Right kidney (tissue), 1 donor: Measurements from ENCODE around the gene FOS.

Experiments used
- DNase-seq: peaks from one replicate; pipeline ENCODE4 v3.0.0-alpha.2; 2016

The FOS gene

GRCh38 chr14:75315144-75315543 is 36.5 kb downstream of the FOS start:
- no peak for DNase-seq

- DNase-seq, result no peak
Observed at GRCh38 chr14:75317148-75317547, 38.5 kb downstream of the FOS start.

- DNase-seq, result no peak
Observed at GRCh38 chr14:75318353-75318752, 39.7 kb downstream of the FOS start.

- no peak for DNase-seq
Observed at GRCh38 chr14:75319021-75319420, 40.4 kb downstream of the FOS start.

DNA sequence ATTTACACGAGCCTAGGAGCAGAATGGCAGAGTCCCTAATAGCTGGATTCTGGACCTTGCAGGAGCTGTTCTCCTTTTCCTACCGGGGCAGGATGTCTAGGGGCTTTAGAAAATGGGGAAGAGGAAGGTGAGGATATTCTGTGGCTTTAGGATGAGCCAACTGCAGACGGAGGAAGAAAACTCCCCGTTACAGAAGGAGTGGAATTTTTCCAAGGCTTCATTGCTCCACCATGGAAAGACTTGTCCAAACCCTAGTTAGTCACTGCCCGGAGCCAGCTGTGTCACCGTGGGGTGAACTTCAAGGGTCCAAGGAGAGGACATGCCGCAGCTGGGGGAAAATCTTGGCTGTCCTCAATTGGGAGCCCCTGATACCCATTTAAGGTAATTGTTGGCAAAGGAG is 41.6 kb downstream of the FOS start:
- DNase-seq, result no peak

GRCh38 chr14:75322746-75323145 is 44.1 kb downstream of the FOS start:
- DNase-seq, result no peak

DNA sequence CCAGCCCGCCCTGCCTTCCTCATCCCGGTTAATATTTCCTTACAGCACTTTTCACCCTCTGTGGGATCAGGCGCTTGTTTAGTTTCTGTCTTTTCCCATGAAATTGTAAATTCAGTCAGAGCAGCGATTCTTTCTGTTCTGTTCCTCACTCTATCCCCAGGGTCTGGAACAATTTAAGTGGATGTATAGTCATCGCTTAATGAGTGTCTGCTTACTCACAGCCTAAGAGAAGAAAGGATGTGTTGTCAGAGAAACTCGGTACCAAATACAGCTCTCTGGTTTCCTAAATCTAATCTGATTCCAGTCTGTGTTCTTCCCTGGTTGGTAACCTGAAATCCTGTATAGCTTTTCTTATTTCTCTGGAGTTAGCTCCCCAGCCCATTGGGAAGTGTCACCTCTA is 44.9 kb downstream of the FOS start:
- DNase-seq, result no peak

- no peak for DNase-seq
Observed at GRCh38 chr14:75328558-75329155, 50.0 kb downstream of the FOS start.

DNA sequence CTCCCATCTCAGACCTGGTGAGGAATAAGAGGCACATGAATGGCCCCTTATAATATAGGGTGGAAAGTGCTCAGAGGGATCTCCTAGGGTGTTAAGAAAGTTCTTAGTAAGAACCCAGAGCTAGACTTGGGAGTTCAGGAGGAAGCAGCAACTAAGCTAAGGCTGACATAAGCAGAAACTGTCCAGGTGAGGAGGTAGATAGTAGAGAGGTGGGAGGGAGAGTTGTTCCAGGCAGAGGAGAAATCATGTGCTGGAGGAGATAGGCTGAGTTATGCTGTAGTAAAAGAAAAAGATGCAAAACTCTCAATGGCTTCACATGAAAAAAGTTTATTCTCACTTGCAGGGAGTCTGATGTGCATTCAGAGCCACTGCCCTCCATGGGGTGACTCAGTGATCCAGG is 50.7 kb downstream of the FOS start:
- no peak for DNase-seq

- DNase-seq, result no peak
Observed at GRCh38 chr14:75331471-75331870, 52.8 kb downstream of the FOS start.
